ENCODE measurements around the gene CDK11B. TPM values are rescaled to one million over a fixed set of nuclear protein-coding genes. Genes with fewer than 3 reads are reported as not detected.

CDK11B gene
- total and polyA plus RNA-seq, 2 experiments from 2014 or later, result 11.7 to 19.1 TPM

DNA sequence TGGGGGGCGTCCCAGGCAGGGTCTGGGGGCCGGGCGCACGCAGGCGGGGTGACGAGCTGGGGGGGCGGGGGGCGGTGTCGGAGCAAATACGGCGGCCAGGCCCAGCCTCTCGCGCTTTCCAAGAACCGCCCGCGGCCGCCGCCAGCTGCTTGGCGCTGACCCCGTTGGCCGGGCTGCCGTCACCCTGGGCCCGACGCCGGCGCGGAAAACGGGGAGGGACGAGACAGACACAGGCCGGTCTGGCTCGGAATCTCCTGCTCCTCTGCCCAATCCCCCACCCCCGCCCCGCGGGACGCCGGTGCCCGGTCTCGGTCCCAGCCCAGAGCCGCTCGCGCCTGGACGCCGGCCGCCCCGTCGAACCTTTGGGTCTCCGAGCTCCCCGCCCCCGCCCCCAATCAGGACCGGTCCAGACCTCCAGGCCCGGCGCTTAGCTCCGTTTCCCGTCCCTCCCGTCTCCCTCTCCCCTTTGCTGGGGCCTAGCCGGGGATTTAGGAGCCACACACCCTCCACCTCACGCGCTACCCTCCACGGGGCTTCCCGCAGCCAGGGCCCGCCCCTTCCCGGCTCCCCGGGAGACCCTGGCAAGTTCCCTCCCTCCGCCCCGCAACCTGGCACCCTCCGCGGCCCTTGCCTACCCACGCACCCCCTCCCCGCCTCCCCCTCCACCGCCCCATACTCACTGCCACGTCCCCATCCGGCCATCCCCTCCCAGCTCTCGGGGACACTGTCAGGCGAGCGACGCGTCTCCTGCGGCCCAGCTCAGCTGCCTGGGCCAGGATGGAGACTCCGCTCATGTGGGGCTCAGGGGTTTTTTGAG, 27.6 kb downstream of the CDK11B start:
- WGBS, 2 experiments (ENCODE audit: low coverage in 1 of 2, low lambda C conversion rate in 2 of 2, missing lambda C conversion rate in 2 of 2), result 8 to 13% methylated on average over 27 to 77 of the region's 79 CpGs
- H4K20me1 ChIP-seq (ENCODE audit: insufficient read depth), result no peaks in the 10 kb centered on the region
- no peak overlapping the region for H3K4me3 ChIP-seq
- H3K79me2 ChIP-seq (ENCODE audit: insufficient read depth), result no peaks in the 10 kb centered on the region
- H3K27ac ChIP-seq, result no peak overlapping the region
- no peak overlapping the region for H2AFZ ChIP-seq
- H3K9me3 ChIP-seq (ENCODE audit: low read depth), result no peaks in the 10 kb centered on the region
- H3K27me3 ChIP-seq (replicated peaks; ENCODE audit: insufficient read depth), result peaks cover 4% of the 10 kb centered on the region
- TF ChIP-seq EZH2phosphoT487 (IDR thresholded peaks at IDR 0.05; ENCODE audit: insufficient read depth, low read depth), result no peak
- TF ChIP-seq EZH2 (IDR thresholded peaks at IDR 0.05; ENCODE audit: insufficient read depth, poor library complexity, severe bottlenecking), result peak; percentile 61
- in situ Hi-C loops (cut with MboI), result no loop called here
- no peak overlapping the region for H3K9ac ChIP-seq
- no peaks in the 10 kb centered on the region for H3K36me3 ChIP-seq (ENCODE audit: low read depth)
- H3K9me2 ChIP-seq (ENCODE audit: insufficient read depth), result no peaks in the 10 kb centered on the region
- no peak overlapping the region for H3K4me2 ChIP-seq (ENCODE audit: unreplicated experiment)
- peak; percentile 60 for DNase-seq
- H3K4me1 ChIP-seq (ENCODE audit: insufficient read depth), result no peaks in the 10 kb centered on the region
- no peaks in the 10 kb centered on the region for H3F3A ChIP-seq (ENCODE audit: insufficient read depth)

DNA sequence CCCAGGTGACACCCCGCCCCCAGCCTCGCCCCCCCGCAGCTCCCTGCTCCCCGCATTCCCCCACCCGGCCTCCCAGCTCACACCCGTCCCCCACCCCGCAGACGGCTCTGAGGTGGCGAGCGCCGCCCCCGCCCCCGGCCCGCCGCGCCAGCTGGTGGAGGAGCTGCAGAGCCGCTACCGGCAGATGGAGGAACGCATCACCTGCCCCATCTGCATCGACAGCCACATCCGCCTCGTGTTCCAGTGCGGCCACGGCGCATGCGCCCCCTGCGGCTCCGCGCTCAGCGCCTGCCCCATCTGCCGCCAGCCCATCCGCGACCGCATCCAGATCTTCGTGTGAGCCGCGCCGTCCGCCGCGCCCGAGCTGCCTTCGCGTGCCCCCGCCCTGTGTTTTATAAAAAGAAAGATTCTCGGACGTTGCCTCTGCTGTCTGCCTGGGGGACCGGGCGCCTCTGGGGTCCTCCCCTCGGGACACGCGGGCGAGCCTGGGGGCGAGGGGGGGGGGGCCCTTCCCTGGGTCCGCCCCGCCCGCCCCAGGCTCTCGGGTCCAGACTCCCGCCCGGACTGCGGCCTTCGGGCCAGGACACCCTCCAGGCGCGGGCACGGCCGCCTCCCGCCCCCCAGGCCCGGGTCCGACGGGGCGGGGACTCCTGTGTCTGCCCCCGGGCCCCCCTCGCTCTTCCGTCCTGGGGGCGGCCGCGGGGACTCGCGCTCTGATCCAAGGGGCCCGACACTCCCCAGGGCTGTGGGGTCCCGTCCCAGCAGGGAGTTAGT, 28.4 kb downstream of the CDK11B start:
- no peaks in the 10 kb centered on the region for H3F3A ChIP-seq (ENCODE audit: insufficient read depth)
- H3K9ac ChIP-seq, result no peak overlapping the region
- peak; percentile 58 for DNase-seq
- TF ChIP-seq EZH2 (IDR thresholded peaks at IDR 0.05; ENCODE audit: insufficient read depth, poor library complexity, severe bottlenecking) (no peak), EZH2phosphoT487 (IDR thresholded peaks at IDR 0.05; ENCODE audit: insufficient read depth, low read depth) (no peak)
- no peaks in the 10 kb centered on the region for H4K20me1 ChIP-seq (ENCODE audit: insufficient read depth)
- no peaks in the 10 kb centered on the region for H3K4me1 ChIP-seq (ENCODE audit: insufficient read depth)
- H3K9me2 ChIP-seq (ENCODE audit: insufficient read depth), result no peaks in the 10 kb centered on the region
- H3K36me3 ChIP-seq (ENCODE audit: low read depth), result no peaks in the 10 kb centered on the region
- H3K27ac ChIP-seq, result no peak overlapping the region
- in situ Hi-C loops (cut with MboI), result no loop called here
- H3K9me3 ChIP-seq (ENCODE audit: low read depth), result no peaks in the 10 kb centered on the region
- WGBS, 2 experiments (ENCODE audit: low coverage in 1 of 2, low lambda C conversion rate in 2 of 2, missing lambda C conversion rate in 2 of 2), result 17 to 26% methylated on average over 45 to 53 of the region's 81 CpGs
- H3K79me2 ChIP-seq (ENCODE audit: insufficient read depth), result no peaks in the 10 kb centered on the region
- H3K4me3 ChIP-seq, result no peak overlapping the region
- peaks cover 4% of the 10 kb centered on the region for H3K27me3 ChIP-seq (replicated peaks; ENCODE audit: insufficient read depth)
- no peak overlapping the region for H3K4me2 ChIP-seq (ENCODE audit: unreplicated experiment)
- H2AFZ ChIP-seq, result no peak overlapping the region

DNA sequence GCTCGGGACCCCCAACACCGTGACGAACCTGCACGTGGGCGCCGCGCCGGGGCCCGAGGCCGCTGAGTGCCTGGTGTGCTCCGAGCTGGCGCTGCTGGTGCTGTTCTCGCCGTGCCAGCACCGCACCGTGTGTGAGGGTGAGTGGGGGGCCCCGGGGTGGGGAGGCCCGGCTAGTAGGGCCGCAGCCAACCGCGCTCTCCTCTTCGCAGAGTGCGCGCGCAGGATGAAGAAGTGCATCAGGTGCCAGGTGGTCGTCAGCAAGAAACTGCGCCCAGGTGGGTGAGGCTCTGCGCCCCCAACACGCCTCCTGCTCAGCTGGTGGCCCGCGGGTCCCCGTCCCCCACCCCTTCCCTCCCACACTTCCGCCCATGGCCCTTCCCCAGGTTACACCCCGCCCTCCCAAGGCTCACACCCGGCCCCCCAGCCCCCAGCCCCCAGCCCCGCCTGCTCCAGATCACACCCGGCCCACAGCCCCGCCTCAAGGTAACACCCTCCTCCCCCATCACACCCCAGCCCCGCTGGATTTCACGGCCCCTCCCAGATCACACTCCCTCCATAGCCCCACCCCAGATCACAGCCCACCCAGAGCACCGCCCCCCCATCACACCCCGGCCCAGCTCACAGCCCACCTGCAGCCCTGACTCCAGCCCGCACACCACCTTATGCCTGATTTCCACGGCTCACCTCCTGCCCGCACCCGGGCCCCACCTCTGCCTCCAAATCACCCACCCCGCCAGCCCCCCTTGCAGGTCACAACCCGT, 29.2 kb downstream of the CDK11B start:
- Histone ChIP-seq H2AFZ (no peak overlapping the region), H3K4me3 (no peak overlapping the region), H4K20me1 (ENCODE audit: insufficient read depth) (no peaks in the 10 kb centered on the region), H3K4me2 (ENCODE audit: unreplicated experiment) (no peak overlapping the region), H3K9me3 (ENCODE audit: low read depth) (no peaks in the 10 kb centered on the region), H3K27ac (no peak overlapping the region), H3K27me3 (replicated peaks; ENCODE audit: insufficient read depth) (peaks cover 4% of the 10 kb centered on the region), H3K4me1 (ENCODE audit: insufficient read depth) (no peaks in the 10 kb centered on the region), H3K79me2 (ENCODE audit: insufficient read depth) (no peaks in the 10 kb centered on the region), H3K9me2 (ENCODE audit: insufficient read depth) (no peaks in the 10 kb centered on the region), H3K36me3 (ENCODE audit: low read depth) (no peaks in the 10 kb centered on the region), H3F3A (ENCODE audit: insufficient read depth) (no peaks in the 10 kb centered on the region), H3K9ac (no peak overlapping the region)
- no peak for DNase-seq
- 82% methylated on average over 46 of the region's 48 CpGs; no CpG with 5 or more reads in 1 of the 2 experiments for WGBS, 2 experiments (ENCODE audit: low coverage in 1 of 2, low lambda C conversion rate in 2 of 2, missing lambda C conversion rate in 2 of 2)
- in situ Hi-C loops (cut with MboI), result no loop called here
- no peak for TF ChIP-seq EZH2 (IDR thresholded peaks at IDR 0.05; ENCODE audit: insufficient read depth, poor library complexity, severe bottlenecking)

DNA sequence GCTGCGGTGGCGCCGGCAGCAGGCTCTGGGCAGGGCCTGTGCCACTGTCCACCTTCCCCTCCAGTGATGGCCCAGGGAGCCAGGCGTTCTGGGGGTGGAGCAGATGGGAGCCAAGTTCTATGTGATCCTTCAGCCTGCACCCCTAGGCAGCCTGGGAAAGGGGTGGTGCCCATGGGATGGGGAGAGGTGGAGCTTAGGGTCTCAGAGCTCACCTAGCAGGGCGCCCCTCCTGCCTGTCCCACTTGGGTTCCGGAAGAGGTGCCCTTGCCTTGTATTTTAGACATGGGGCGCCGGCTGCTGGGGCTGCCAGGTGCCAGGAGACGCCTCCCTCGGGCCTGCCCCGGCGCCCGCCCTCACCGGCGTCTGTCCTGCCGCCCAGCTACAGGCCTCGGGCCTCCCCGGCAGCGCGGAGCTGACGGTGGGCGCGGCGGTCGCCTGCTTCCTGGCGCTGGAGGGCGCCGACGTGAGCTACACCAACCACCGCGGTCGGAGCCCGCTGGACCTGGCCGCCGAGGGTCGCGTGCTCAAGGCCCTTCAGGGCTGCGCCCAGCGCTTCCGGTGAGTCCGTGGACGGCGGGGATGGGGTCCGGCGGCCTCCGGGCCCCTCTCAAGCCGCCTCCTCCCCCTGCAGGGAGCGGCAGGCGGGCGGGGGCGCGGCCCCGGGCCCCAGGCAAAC, 29.9 kb downstream of the CDK11B start:
- H2AFZ ChIP-seq, result no peak overlapping the region
- no peaks in the 10 kb centered on the region for H3K9me3 ChIP-seq (ENCODE audit: low read depth)
- 89 to 91% methylated on average over 21 to 50 of the region's 53 CpGs for WGBS, 2 experiments (ENCODE audit: low coverage in 1 of 2, low lambda C conversion rate in 2 of 2, missing lambda C conversion rate in 2 of 2)
- no peak overlapping the region for H3K4me2 ChIP-seq (ENCODE audit: unreplicated experiment)
- no peaks in the 10 kb centered on the region for H3K36me3 ChIP-seq (ENCODE audit: low read depth)
- H3K79me2 ChIP-seq (ENCODE audit: insufficient read depth), result no peaks in the 10 kb centered on the region
- no peak overlapping the region for H3K27ac ChIP-seq
- peaks cover 4% of the 10 kb centered on the region for H3K27me3 ChIP-seq (replicated peaks; ENCODE audit: insufficient read depth)
- H3F3A ChIP-seq (ENCODE audit: insufficient read depth), result no peaks in the 10 kb centered on the region
- H3K9ac ChIP-seq, result no peak overlapping the region
- DNase-seq, result no peak
- no peaks in the 10 kb centered on the region for H3K4me1 ChIP-seq (ENCODE audit: insufficient read depth)
- in situ Hi-C loops (cut with MboI), result no loop called here
- no peak for TF ChIP-seq EZH2 (IDR thresholded peaks at IDR 0.05; ENCODE audit: insufficient read depth, poor library complexity, severe bottlenecking)
- TF ChIP-seq EZH2phosphoT487 (IDR thresholded peaks at IDR 0.05; ENCODE audit: insufficient read depth, low read depth), result no peak
- H3K9me2 ChIP-seq (ENCODE audit: insufficient read depth), result no peaks in the 10 kb centered on the region
- H3K4me3 ChIP-seq, result no peak overlapping the region
- no peaks in the 10 kb centered on the region for H4K20me1 ChIP-seq (ENCODE audit: insufficient read depth)
